Heart left ventricle (tissue), 16 donors: Measurements from ENCODE around the gene ITK. TPM values are rescaled to one million over a fixed set of nuclear protein-coding genes. Genes with fewer than 3 reads are reported as not detected.

Experiments used
- ATAC-seq, 4 donors: fragments of 200-7000 bp; cut with Tn5 transposase; one replicate each; pipeline ENCODE4 v1.9.1; 2020 to 2022; ENCODE audit warnings: moderate library complexity in 4 of 4, mild to moderate bottlenecking in 3 of 4, moderate number of reproducible peaks in 1 of 4
- DNase-seq, 5 donors: peaks; one replicate each; pipeline ENCODE4 v3.0.0-alpha.2; 2020
- H3K27ac ChIP-seq, 12 donors: fragments of 200-600 bp; sonication (generic) in 4 of 12; one replicate each; pipeline versions ENCODE4 v1.5.0 to v1.8.0; 2016 to 2022; ENCODE audit warnings: mild to moderate bottlenecking in 2 of 12
- H3K27me3 ChIP-seq, 9 donors: fragments of 200-600 bp; sonication (generic) in 2 of 9; one replicate each; pipeline versions ENCODE4 v1.5.1 to v1.8.0; 2016 to 2022; ENCODE audit warnings: mild to moderate bottlenecking in 3 of 9
- H3K36me3 ChIP-seq, 9 donors: fragments of 200-600 bp; sonication (generic) in 2 of 9; one replicate each; pipeline versions ENCODE4 v1.5.0 to v1.8.0; 2018 to 2022; ENCODE audit warnings: mild to moderate bottlenecking in 2 of 9
- H3K4me1 ChIP-seq, 12 donors: fragments of 200-600 bp; sonication (generic) in 4 of 12; one replicate each; pipeline versions ENCODE4 v1.5.0 to v1.8.0; 2016 to 2022; ENCODE audit warnings: mild to moderate bottlenecking in 3 of 12
- H3K4me3 ChIP-seq, 12 donors: fragments of 200-600 bp; sonication (generic) in 4 of 12; one replicate each; pipeline versions ENCODE4 v1.5.0 to v1.8.0; 2017 to 2022; ENCODE audit warnings: mild to moderate bottlenecking in 9 of 12, moderate library complexity in 4 of 12
- H3K9me3 ChIP-seq, 12 donors: fragments of 200-600 bp; sonication (generic) in 4 of 12; one replicate each; pipeline versions ENCODE4 v1.5.0 to v1.8.0; 2016 to 2022; ENCODE audit warnings: mild to moderate bottlenecking in 1 of 12
- POLR2A ChIP-seq, 2 donors: fragments of 450-650 bp; IDR thresholded peaks; one replicate each; pipeline ENCODE4 v1.6.1; 2017; ENCODE audit warnings: antibody characterized with exemption in 2 of 2, mild to moderate bottlenecking in 2 of 2, moderate library complexity in 2 of 2
- WGBS, 4 donors: extraction: QIAGEN DNeasy Blood & Tissue Kit in 2 of 4; methylation state at CpG; one replicate each; pipeline versions ENCODE4 v1.1.5 to v1.1.7; 2013 to 2018; 5-methylcytosine and 5-hydroxymethylcytosine counted together
- intact Hi-C, 10 donors: fragments of 100-400 bp; cut with DNase I; formaldehyde crosslinking; loops; one replicate each; pipeline versions ENCODE4 v1.11.1 to v1.14.2; 2022
- polyA plus RNA-seq, 2 donors: library from polyadenylated mRNA; stranded (reverse); fragments of 200-250 nt; gene quantifications; one replicate each; pipeline ENCODE4 v1.2.3, GENCODE V29; 2013
- total RNA-seq, 9 donors: library from RNA; depleted of rRNA in 2 of 9; stranded (reverse); fragments of >200 nt in 2 of 9; fragmentation: NEBNext Ultra II Directional in 3 of 9; extraction: Animal tissue kit (Norgen Biotek cat#: 25700) in 3 of 9; gene quantifications; one replicate each; pipeline versions ENCODE4 v1.1.0 to v1.2.4, GENCODE V29; 2016 to 2023
- TF ChIP-seq, protein P1 (sequence below), 12 donors: fragments of 200-600 bp; sonication (generic) in 4 of 12; IDR thresholded peaks; one replicate each; pipeline versions ENCODE4 v1.5.0 to v1.8.0; 2018 to 2022; ENCODE audit warnings: antibody characterized with exemption in 12 of 12, mild to moderate bottlenecking in 5 of 12
- donor health status: ischemic (EF 13 %, LVEDD 7.1; RV severe dilation, severe dysfunction).
- donor health status: healthy with polysubstance abuse.
- donor health status: DM: no; HTN: yes; CAD: no.
- donor health status: DM: no; HTN: no; CAD: no.
- donor health status: ischemic (EF 25% LVEDD 6.9; RV normal size, moderate dysfunction).
- donor health status: ischemic (EF 25% LVEDD 5.7; RV mildly dilated, moderate dysfunction).
- donor health status: healthy.
- donor health status: DM: yes; HTN: yes; CAD: no.
- donor health status: ischemic (EF 35%, LVEDD 5.7; RV mildly dilated, moderate dysfunction).
- donor health status: nonischemic (EF 11% LVEDD 7.7; RV severe dilation, severe dysfunction).
- donor health status: DM: yes; HTN: yes; CAD: no.
- donor health status: PGD.
- donor health status: ischemic (EF 29% LVEDD 5.4; RV normal size, mild dysfunction).
- donor health status: nonischemic (EF 23%, LVEDD 6.1; RV moderate dilation, normal function).

ITK gene
- total and polyA plus RNA-seq, 11 donors: 0.09 to 7.3 (median 0.42) TPM

DNA sequence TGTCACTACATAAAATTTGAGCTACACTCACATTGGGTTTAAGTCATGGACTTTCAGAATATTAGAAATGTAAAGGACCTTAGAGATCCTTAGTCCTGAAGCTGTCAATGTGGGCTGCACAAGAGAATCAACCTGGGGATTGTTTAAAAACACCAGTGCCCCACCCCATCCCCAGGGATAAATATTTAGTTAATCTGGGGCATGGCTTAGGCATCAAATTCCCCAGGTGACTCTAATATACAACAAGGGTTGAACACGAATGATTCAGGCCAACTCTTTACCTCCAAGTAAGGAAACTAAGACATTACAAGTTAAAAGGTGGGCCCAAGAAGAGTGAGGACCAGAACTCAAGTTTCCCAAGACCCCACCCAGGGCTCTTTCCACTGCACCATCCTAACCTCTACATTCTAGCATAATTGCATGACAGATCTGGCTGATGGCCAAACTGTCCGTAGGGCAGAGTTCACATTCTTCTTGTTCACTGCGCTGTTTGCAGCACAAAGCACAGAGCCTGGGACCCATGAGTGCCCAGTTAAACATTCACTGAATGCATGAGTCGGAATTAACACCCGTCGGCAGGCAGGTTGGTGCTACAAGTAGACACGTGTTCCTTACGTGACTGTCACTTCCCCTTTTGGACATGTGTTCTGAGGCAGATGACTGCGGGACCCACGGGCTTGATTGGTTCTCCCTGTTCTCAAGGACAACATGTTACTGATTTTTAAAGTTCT, 110.5 kb downstream of the ITK start:
- intact Hi-C loops: no loop called here
- Histone ChIP-seq H3K36me3 (peaks cover 0 to 35% (median 0%) of the 10 kb centered on the region in 9 donors), H3K27me3 (no peaks in the 10 kb centered on the region), H3K9me3 (no peaks in the 10 kb centered on the region), H3K27ac (peak overlapping the region in 2 of 12 donors; percentile 14 to 89), H3K4me1 (peaks cover 0 to 50% (median 11%) of the 10 kb centered on the region in 12 donors), H3K4me3 (no peak overlapping the region)
- WGBS, 4 donors: 38 to 50% (median 42%) methylated on average over 10 of the region's 10 CpGs
- ATAC-seq: no peak
- TF ChIP-seq, protein P1, sequence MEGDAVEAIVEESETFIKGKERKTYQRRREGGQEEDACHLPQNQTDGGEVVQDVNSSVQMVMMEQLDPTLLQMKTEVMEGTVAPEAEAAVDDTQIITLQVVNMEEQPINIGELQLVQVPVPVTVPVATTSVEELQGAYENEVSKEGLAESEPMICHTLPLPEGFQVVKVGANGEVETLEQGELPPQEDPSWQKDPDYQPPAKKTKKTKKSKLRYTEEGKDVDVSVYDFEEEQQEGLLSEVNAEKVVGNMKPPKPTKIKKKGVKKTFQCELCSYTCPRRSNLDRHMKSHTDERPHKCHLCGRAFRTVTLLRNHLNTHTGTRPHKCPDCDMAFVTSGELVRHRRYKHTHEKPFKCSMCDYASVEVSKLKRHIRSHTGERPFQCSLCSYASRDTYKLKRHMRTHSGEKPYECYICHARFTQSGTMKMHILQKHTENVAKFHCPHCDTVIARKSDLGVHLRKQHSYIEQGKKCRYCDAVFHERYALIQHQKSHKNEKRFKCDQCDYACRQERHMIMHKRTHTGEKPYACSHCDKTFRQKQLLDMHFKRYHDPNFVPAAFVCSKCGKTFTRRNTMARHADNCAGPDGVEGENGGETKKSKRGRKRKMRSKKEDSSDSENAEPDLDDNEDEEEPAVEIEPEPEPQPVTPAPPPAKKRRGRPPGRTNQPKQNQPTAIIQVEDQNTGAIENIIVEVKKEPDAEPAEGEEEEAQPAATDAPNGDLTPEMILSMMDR (IDR thresholded peaks at IDR 0.05): no peak
- no peak for TF ChIP-seq POLR2A (IDR thresholded peaks at IDR 0.05)
- no peak for DNase-seq

DNA sequence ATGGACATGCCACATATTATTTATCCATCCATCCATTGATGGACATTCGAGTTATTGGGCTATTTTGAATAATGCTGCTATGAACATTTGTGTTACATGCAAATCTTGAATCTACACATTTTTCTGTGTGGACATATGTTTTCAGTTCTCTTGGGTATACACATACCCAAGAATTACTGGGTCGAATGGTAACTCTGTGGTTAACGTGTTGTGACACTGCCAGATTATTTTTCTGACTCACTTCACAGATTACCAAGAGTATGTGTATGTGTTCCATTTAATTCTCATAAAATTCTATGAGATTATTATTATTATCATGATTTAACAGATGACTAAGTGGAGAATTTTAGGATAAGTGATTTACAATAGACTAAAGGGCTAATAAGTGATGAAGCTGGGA, 112.0 kb downstream of the ITK start:
- no peak overlapping the region for H3K4me3 ChIP-seq
- H3K27ac ChIP-seq: no peak overlapping the region
- no peaks in the 10 kb centered on the region for H3K9me3 ChIP-seq
- peaks cover 0 to 38% (median 4%) of the 10 kb centered on the region in 9 donors for H3K36me3 ChIP-seq
- no peak for ATAC-seq
- TF ChIP-seq, protein P1 (IDR thresholded peaks at IDR 0.05): no peak
- no peak for TF ChIP-seq POLR2A (IDR thresholded peaks at IDR 0.05)
- WGBS, 4 donors: 85 to 91% (median 88%) methylated on average over 3 of the region's 3 CpGs
- H3K27me3 ChIP-seq: no peaks in the 10 kb centered on the region
- intact Hi-C loops: no loop called here
- peaks cover 0 to 37% (median 6%) of the 10 kb centered on the region in 12 donors for H3K4me1 ChIP-seq
- DNase-seq: no peak

GRCh38 chr5:157294407-157295091, 113.9 kb downstream of the ITK start:
- TF ChIP-seq, protein P1 (IDR thresholded peaks at IDR 0.05): no peak
- TF ChIP-seq POLR2A (IDR thresholded peaks at IDR 0.05): no peak
- Histone ChIP-seq H3K27me3 (no peaks in the 10 kb centered on the region), H3K9me3 (no peaks in the 10 kb centered on the region), H3K4me1 (peaks cover 0 to 19% (median 0%) of the 10 kb centered on the region in 12 donors), H3K4me3 (no peak overlapping the region), H3K27ac (no peak overlapping the region), H3K36me3 (peaks cover 0 to 33% (median 4%) of the 10 kb centered on the region in 9 donors)
- ATAC-seq: no peak
- no peak for DNase-seq
- WGBS, 4 donors: 78 to 80% (median 79%) methylated on average over 7 of the region's 7 CpGs
- intact Hi-C loops: no loop called here

- WGBS, 4 donors: 30 to 79% (median 66%) methylated on average over 1 of the region's 1 CpG
- Histone ChIP-seq H3K27me3 (no peaks in the 10 kb centered on the region), H3K4me1 (peaks cover 0 to 13% (median 0%) of the 10 kb centered on the region in 12 donors), H3K27ac (no peak overlapping the region), H3K4me3 (no peak overlapping the region), H3K36me3 (peaks cover 0 to 33% (median 4%) of the 10 kb centered on the region in 9 donors), H3K9me3 (no peaks in the 10 kb centered on the region)
- TF ChIP-seq POLR2A (IDR thresholded peaks at IDR 0.05): no peak
- TF ChIP-seq, protein P1 (IDR thresholded peaks at IDR 0.05): no peak
- no peak for ATAC-seq
- intact Hi-C loops: no loop called here
- no peak for DNase-seq
Observed at GRCh38 chr5:157295247-157295646, 114.6 kb downstream of the ITK start.
